ENCODE data around the gene PHEX.

- no peak for TF ChIP-seq CTCF (conservative IDR thresholded peaks at IDR 0.05)
- TF ChIP-seq ZFX (IDR thresholded peaks at IDR 0.05) = no peak
Observed at GRCh38 chrX:22300130-22300529, 268.0 kb downstream of the PHEX start.

Measured in C4-2B (cell line).